GM06990 (cell line): ENCODE results near the gene PLCL1.

Source experiments
- DNase-seq: peaks from one replicate; pipeline ENCODE4 v3.0.0-alpha.2; 2011; ENCODE audit not compliant: insufficient read length; ENCODE audit errors: extremely low read depth
- H3K27me3 ChIP-seq: replicated peaks from 2 replicates; pipeline ENCODE4 v1.6.0; 2011; ENCODE audit warnings: low read length; ENCODE audit not compliant: control insufficient read depth, insufficient read depth
- H3K36me3 ChIP-seq: 2 replicates; pipeline ENCODE4 v1.5.1; 2011; ENCODE audit warnings: low read length; ENCODE audit not compliant: control insufficient read depth, insufficient read depth
- H3K4me3 ChIP-seq: replicated peaks from 2 replicates; pipeline ENCODE4 v1.5.1; 2011; ENCODE audit warnings: low read depth, mild to moderate bottlenecking, control low read depth, low read length
- CTCF ChIP-seq: IDR thresholded peaks from 2 replicates; pipeline ENCODE4 v1.5.1; 2011; ENCODE audit warnings: low read length, control low read depth, mild to moderate bottlenecking, inconsistent platforms; ENCODE audit not compliant: insufficient read depth, poor library complexity, severe bottlenecking

PLCL1 gene

GRCh38 chr2:197813093-197813787, 8.8 kb downstream of the PLCL1 start:
- Histone ChIP-seq H3K36me3 (no peaks in the 10 kb centered on the region), H3K27me3 (no peaks in the 10 kb centered on the region), H3K4me3 (no peak overlapping the region)
- DNase-seq = no peak
- TF ChIP-seq CTCF = peak; percentile 71

- Histone ChIP-seq H3K4me3 (no peak overlapping the region), H3K27me3 (no peaks in the 10 kb centered on the region), H3K36me3 (no peaks in the 10 kb centered on the region)
- DNase-seq = no peak
- no peak for TF ChIP-seq CTCF
Measured at GRCh38 chr2:197814526-197814925, 10.1 kb downstream of the PLCL1 start.

GRCh38 chr2:197821550-197822289, 17.3 kb downstream of the PLCL1 start:
- no peaks in the 10 kb centered on the region for H3K27me3 ChIP-seq
- no peak overlapping the region for H3K4me3 ChIP-seq
- H3K36me3 ChIP-seq = no peaks in the 10 kb centered on the region
- no peak for DNase-seq
- TF ChIP-seq CTCF = no peak

GRCh38 chr2:197822333-197822732, 17.9 kb downstream of the PLCL1 start:
- no peak for TF ChIP-seq CTCF
- no peak for DNase-seq
- H3K27me3 ChIP-seq = no peaks in the 10 kb centered on the region
- H3K4me3 ChIP-seq = no peak overlapping the region
- H3K36me3 ChIP-seq = no peaks in the 10 kb centered on the region

- H3K27me3 ChIP-seq = no peaks in the 10 kb centered on the region
- H3K36me3 ChIP-seq = no peaks in the 10 kb centered on the region
- DNase-seq = no peak
- TF ChIP-seq CTCF = no peak
- no peak overlapping the region for H3K4me3 ChIP-seq
Measured at GRCh38 chr2:197827618-197828017, 23.2 kb downstream of the PLCL1 start.
